Lower leg skin (tissue), 4 donors: ENCODE measurements around the gene SERPINH1. TPM values are rescaled to one million over a fixed set of nuclear protein-coding genes. Genes with fewer than 3 reads are reported as not detected.

Experiments used
- DNase-seq, 2 donors: peaks; one replicate each; pipeline ENCODE4 v3.0.0-alpha.2; 2019; ENCODE audit warnings: low spot score in 2 of 2
- H3K4me3 ChIP-seq: fragments of 200-600 bp; sonication (generic); 2 replicates; pipeline ENCODE4 v1.5.1; 2017; ENCODE audit warnings: mild to moderate bottlenecking, low read depth; ENCODE audit not compliant: poor library complexity, severe bottlenecking
- POLR2A ChIP-seq, 2 donors: fragments of 450-650 bp; IDR thresholded peaks; one replicate each; pipeline ENCODE4 v1.6.1; 2016 to 2017; ENCODE audit warnings: antibody characterized with exemption in 2 of 2, mild to moderate bottlenecking in 1 of 2, moderate library complexity in 1 of 2
- WGBS, 2 donors: methylation state at CpG; one replicate each; pipeline ENCODE4 v1.1.5; 2018; 5-methylcytosine and 5-hydroxymethylcytosine counted together
- intact Hi-C: fragments of 100-400 bp; cut with DNase I; formaldehyde crosslinking; loops from one replicate; pipeline ENCODE4 v1.15.0; 2023; ENCODE audit warnings: low total_unique reads
- total RNA-seq, 4 donors: library from RNA; depleted of rRNA; stranded (reverse); fragments of >200 nt; gene quantifications; one replicate each; pipeline ENCODE4 v1.1.0, GENCODE V29; 2016
- TF ChIP-seq, protein P1 (sequence below), 3 donors: fragments of 450-650 bp; IDR thresholded peaks; one replicate each; pipeline ENCODE4 v1.5.1; 2016; ENCODE audit warnings: antibody characterized with exemption in 3 of 3, mild to moderate bottlenecking in 3 of 3, moderate library complexity in 2 of 3

Gene SERPINH1
- total RNA-seq, 4 donors from 2014 or later: 73.3 to 116 (median 94.3) TPM

DNA sequence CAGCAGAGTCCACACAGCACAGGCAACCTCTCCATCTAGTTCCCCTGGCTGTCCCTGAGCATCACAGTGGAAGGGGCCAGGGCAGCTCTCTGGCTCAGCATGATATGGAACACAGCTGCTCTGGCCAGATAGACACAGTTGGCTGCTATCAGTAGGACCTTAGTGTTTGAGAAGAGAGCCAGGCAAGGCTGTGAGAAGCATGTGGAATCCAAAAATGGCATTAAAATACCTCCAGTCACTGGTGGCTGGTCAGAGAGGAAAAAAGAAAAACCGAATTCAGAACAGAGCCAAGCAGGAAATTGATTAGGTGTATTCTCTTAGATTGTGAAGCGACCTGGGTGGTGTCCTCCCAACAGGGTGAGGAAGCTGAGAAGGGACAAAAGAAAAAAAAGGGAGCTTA, 27.9 kb downstream of the SERPINH1 start:
- no peak for TF ChIP-seq POLR2A (IDR thresholded peaks at IDR 0.05)
- TF ChIP-seq, protein P1, sequence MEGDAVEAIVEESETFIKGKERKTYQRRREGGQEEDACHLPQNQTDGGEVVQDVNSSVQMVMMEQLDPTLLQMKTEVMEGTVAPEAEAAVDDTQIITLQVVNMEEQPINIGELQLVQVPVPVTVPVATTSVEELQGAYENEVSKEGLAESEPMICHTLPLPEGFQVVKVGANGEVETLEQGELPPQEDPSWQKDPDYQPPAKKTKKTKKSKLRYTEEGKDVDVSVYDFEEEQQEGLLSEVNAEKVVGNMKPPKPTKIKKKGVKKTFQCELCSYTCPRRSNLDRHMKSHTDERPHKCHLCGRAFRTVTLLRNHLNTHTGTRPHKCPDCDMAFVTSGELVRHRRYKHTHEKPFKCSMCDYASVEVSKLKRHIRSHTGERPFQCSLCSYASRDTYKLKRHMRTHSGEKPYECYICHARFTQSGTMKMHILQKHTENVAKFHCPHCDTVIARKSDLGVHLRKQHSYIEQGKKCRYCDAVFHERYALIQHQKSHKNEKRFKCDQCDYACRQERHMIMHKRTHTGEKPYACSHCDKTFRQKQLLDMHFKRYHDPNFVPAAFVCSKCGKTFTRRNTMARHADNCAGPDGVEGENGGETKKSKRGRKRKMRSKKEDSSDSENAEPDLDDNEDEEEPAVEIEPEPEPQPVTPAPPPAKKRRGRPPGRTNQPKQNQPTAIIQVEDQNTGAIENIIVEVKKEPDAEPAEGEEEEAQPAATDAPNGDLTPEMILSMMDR (IDR thresholded peaks at IDR 0.05): no peak
- H3K4me3 ChIP-seq: no peak overlapping the region
- intact Hi-C loops: no loop called here
- 75 to 78% methylated on average over 2 of the region's 2 CpGs for WGBS, 2 donors
- DNase-seq: no peak

DNA sequence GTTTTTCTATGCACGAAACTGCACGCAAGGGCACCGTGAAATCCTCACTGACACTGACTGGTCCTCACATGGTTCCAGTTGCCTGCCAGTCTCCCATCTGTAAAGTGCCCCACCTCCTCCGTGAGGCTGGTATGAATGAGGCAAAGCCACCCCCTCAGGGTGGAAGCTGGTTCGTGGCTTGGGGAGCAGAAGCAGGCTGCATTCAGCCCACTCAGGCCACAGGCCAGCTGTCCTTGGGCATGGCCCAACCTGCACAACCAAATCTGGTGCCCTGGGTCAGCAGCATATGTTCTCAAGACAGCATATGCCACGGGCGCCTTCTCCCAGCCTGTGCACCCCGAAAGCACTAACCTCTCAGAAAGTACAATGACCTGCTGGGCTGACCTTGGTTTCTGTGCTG, 29.3 kb downstream of the SERPINH1 start:
- TF ChIP-seq, protein P1 (IDR thresholded peaks at IDR 0.05): no peak
- no peak for TF ChIP-seq POLR2A (IDR thresholded peaks at IDR 0.05)
- intact Hi-C loops: no loop called here
- WGBS, 2 donors: 74 to 81% methylated on average over 8 of the region's 8 CpGs
- no peak for DNase-seq
- H3K4me3 ChIP-seq: no peak overlapping the region

DNA sequence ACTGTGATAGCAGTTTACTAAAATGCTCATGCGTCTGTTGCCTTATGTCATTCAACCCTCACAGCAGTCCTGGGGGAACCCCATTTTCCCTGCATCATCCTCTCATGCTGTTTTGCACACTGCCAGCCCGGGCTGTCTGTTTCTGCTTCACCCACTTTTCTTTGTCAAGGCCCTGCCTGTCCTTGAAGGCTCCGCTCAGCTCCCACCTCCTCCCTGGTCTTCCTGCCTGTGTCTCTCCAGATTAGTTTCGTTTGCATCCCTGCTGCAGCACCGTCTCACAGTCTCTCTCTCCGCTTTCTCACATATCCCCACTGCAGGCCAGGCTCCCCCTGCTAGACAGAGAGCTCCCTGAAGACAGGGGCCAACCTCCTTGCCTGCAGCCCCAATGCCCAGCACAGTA, 29.9 kb downstream of the SERPINH1 start:
- intact Hi-C loops: no loop called here
- 79 to 85% methylated on average over 6 of the region's 6 CpGs for WGBS, 2 donors
- no peak overlapping the region for H3K4me3 ChIP-seq
- DNase-seq: no peak
- TF ChIP-seq POLR2A (IDR thresholded peaks at IDR 0.05): no peak
- TF ChIP-seq, protein P1 (IDR thresholded peaks at IDR 0.05): no peak

DNA sequence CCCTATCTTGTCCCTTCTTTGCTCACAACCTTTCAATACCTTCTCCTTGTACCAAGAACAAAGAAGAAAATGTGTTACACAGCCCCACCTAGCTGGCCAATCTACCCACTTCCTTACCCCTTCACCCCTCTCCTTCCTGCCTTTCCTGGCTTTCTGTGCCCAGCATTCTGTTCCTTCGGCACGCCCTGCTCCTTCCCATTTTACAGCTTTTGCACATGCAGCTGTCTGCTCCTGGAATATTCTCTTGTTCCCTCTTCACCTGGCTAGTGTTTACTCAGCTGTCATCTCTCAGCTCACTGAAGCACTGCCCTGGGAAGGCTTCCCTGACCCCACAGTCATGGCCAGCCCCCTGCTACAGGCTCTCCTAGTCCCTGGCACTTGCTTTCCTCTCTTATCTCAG, 30.7 kb downstream of the SERPINH1 start:
- TF ChIP-seq POLR2A (IDR thresholded peaks at IDR 0.05): no peak
- TF ChIP-seq, protein P1 (IDR thresholded peaks at IDR 0.05): no peak
- DNase-seq: no peak
- H3K4me3 ChIP-seq: no peak overlapping the region
- 60 to 74% methylated on average over 2 of the region's 2 CpGs for WGBS, 2 donors
- intact Hi-C loops: no loop called here

DNA sequence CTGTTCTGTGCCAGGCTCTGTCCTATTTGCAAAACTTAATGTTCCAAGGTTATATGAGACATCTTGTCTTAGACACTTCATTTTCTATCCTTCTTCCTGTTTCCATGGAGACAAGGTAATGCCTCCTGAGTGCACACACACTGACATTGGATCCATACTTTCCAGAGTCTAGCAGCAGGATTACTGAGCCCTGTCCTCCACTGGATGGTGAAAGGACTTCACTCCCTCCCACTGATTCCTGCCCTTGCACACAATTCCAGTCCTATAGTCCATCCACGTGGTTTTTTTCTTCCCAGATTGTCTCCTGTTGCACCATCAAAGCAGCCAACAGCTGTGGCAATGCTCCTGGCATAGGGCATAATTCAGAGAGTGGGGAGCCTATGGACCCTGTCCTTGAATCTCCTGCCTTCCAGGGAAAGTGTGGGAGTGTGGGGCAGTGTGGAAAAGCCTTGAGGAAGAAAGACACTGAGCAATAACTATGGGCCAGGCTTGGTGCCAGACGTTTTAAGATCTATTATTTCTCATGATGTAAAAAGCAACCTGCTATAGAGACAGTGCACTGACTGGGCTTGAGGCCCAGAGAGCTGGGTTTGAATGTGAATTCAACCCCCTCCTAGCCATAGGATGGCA, 31.3 kb downstream of the SERPINH1 start:
- intact Hi-C loops: no loop called here
- no peak for DNase-seq
- WGBS, 2 donors: 61 to 76% methylated on average over 2 of the region's 2 CpGs

More for the DNA sequence above, 31.3 kb downstream of the SERPINH1 start:
- H3K4me3 ChIP-seq: no peak overlapping the region
- TF ChIP-seq, protein P1 (IDR thresholded peaks at IDR 0.05): no peak
- no peak for TF ChIP-seq POLR2A (IDR thresholded peaks at IDR 0.05)
